ENCODE measurements around the gene ACOT13.
"Not testable (repeated sequence)": the region's sequence is repeated elsewhere in the genome, so short reads cannot be mapped to it uniquely, and the experiment has no call there.

ACOT13 gene

GRCh38 chr6:24754378-24754777 is 87.5 kb downstream of the ACOT13 start:
- DNase-seq; intact Hi-C loops (cut with DNase I): not testable (repeated sequence)
